SK-N-SH (cell line): ENCODE data around the gene FKBP5. TPM values are rescaled to one million over a fixed set of nuclear protein-coding genes. Genes with fewer than 3 reads are reported as not detected.

Experiments
- CTCF ChIA-PET: fragments of 300-600, 350-600 bp; formaldehyde crosslinking; extraction: SDS; loops from one replicate; lab custom pipeline; 2021; lab: Yijun Ruan, JAX
- POLR2A ChIA-PET: fragments of 350-600 bp; sonication (Branson Sonifier 250); formaldehyde crosslinking; extraction: SDS; loops from one replicate; lab custom pipeline; 2020; ENCODE audit warnings: antibody characterized with exemption, inconsistent platforms; lab: Yijun Ruan, JAX
- DNase-seq: peaks from one replicate; pipeline ENCODE4 v3.0.0; 2012
- H2AFZ ChIP-seq: fragments of 200-600 bp; sonication (generic); 2 replicates; pipeline ENCODE4 v1.8.1; 2016; ENCODE audit warnings: antibody characterized with exemption, mild to moderate bottlenecking, low read depth
- H3F3A ChIP-seq: fragments of 200-600 bp; sonication (generic); replicated peaks from 2 replicates; pipeline ENCODE3; 2016; ENCODE audit warnings: antibody characterized with exemption, mild to moderate bottlenecking; ENCODE audit not compliant: insufficient read depth
- H3K27ac ChIP-seq, 2 experiments: fragments of 200-500 bp in 1 of 2; fragments of 200-600 bp in 1 of 2; sonication (Bioruptor generic) in 1 of 2; sonication (generic), shearing (Covaris generic) in 1 of 2; 2 replicates each; pipeline versions ENCODE4 v1.5.1 to v1.6.1; 2014 to 2016; ENCODE audit warnings: low read depth in 2 of 2, inconsistent platforms in 1 of 2, low read length in 1 of 2, mild to moderate bottlenecking in 1 of 2, mixed read lengths in 1 of 2
- H3K27me3 ChIP-seq: fragments of 200-600 bp; sonication (generic), shearing (Covaris generic); 2 replicates; pipeline ENCODE4 v1.6.1; 2016; ENCODE audit warnings: mixed run types; ENCODE audit not compliant: insufficient read depth
- H3K36me3 ChIP-seq, 2 experiments: fragments of 200-500 bp in 1 of 2; fragments of 200-600 bp in 1 of 2; sonication (Bioruptor generic) in 1 of 2; sonication (generic) in 1 of 2; replicated peaks in 1 of 2; 2 replicates each; pipeline versions ENCODE3 to v1.5.1; 2014 to 2016; ENCODE audit warnings: low read length in 1 of 2, mild to moderate bottlenecking in 1 of 2; ENCODE audit not compliant: insufficient read depth in 2 of 2, control insufficient read depth in 1 of 2
- H3K4me1 ChIP-seq, 2 experiments: fragments of 200-500 bp in 1 of 2; fragments of 200-600 bp in 1 of 2; sonication (Bioruptor generic) in 1 of 2; sonication (generic), shearing (Covaris generic) in 1 of 2; 2 replicates each; pipeline versions ENCODE4 v1.5.1 to v1.6.1; 2014 to 2016; ENCODE audit warnings: low read depth in 1 of 2, low read length in 1 of 2, mixed run types in 1 of 2; ENCODE audit not compliant: insufficient read depth in 2 of 2, control insufficient read depth in 1 of 2
- H3K4me2 ChIP-seq: fragments of 200-600 bp; sonication (generic), shearing (Covaris generic); 2 replicates; pipeline ENCODE4 v1.6.1; 2017; ENCODE audit warnings: mixed run types
- H3K4me3 ChIP-seq, 2 experiments: fragments of 200-500 bp in 1 of 2; fragments of 200-600 bp in 1 of 2; sonication (Bioruptor generic) in 1 of 2; sonication (generic), shearing (Covaris generic) in 1 of 2; 2 replicates each; pipeline versions ENCODE4 v1.5.1 to v1.8.1; 2014 to 2016; ENCODE audit warnings: low read depth in 2 of 2, inconsistent platforms in 1 of 2, low read length in 1 of 2, mild to moderate bottlenecking in 1 of 2, mixed read lengths in 1 of 2, moderate library complexity in 1 of 2
- H3K79me2 ChIP-seq: fragments of 200-600 bp; sonication (generic); 2 replicates; pipeline ENCODE4 v1.8.1; 2017; ENCODE audit warnings: mild to moderate bottlenecking; ENCODE audit not compliant: insufficient read depth
- H3K9ac ChIP-seq: fragments of 200-600 bp; sonication (generic); 2 replicates; pipeline ENCODE4 v1.6.1; 2017; ENCODE audit warnings: mixed run types
- H3K9me2 ChIP-seq: fragments of 200-600 bp; sonication (generic); 2 replicates; pipeline ENCODE4 v1.6.1; 2017; ENCODE audit warnings: mixed run types
- H3K9me3 ChIP-seq: fragments of 200-600 bp; sonication (generic); 2 replicates; pipeline ENCODE4 v1.6.1; 2017; ENCODE audit warnings: mixed run types, mild to moderate bottlenecking, moderate library complexity
- H4K20me1 ChIP-seq: fragments of 200-600 bp; sonication (generic); 2 replicates; pipeline ENCODE4 v1.6.1; 2017; ENCODE audit warnings: mild to moderate bottlenecking, mixed run types; ENCODE audit not compliant: insufficient read depth
- CHD2 ChIP-seq: fragments of 150-350 bp; IDR thresholded peaks from 2 replicates; pipeline ENCODE4 v1.6.1; 2018; ENCODE audit warnings: low read length; ENCODE audit not compliant: partially characterized antibody
- ELF1 ChIP-seq: IDR thresholded peaks from 2 replicates; pipeline ENCODE4 v1.4.0; 2012
- FOSL2 ChIP-seq: IDR thresholded peaks from 2 replicates; pipeline ENCODE4 v1.4.0; 2012; ENCODE audit warnings: low read depth, mild to moderate bottlenecking, moderate library complexity, borderline replicate concordance
- FOXJ3 ChIP-seq: sonication (generic); formaldehyde crosslinking; IDR thresholded peaks from 2 replicates; pipeline ENCODE4 v1.5.1; 2020; ENCODE audit warnings: mild to moderate bottlenecking, missing genetic modification reagents
- GABPA ChIP-seq: IDR thresholded peaks from 2 replicates; pipeline ENCODE4 v1.4.0; 2012; ENCODE audit warnings: low read depth, mild to moderate bottlenecking
- GATA2 ChIP-seq: sonication (generic); formaldehyde crosslinking; IDR thresholded peaks from 2 replicates; pipeline ENCODE4 v1.5.0; 2020; ENCODE audit warnings: mild to moderate bottlenecking, missing genetic modification reagents
- JUND ChIP-seq: IDR thresholded peaks from 2 replicates; pipeline ENCODE4 v1.4.0; 2012
- MEF2A ChIP-seq: IDR thresholded peaks from 2 replicates; pipeline ENCODE4 v1.4.0; 2012; ENCODE audit warnings: low read depth, borderline replicate concordance
- NRF1 ChIP-seq: IDR thresholded peaks from 2 replicates; pipeline ENCODE4 v1.6.1; 2012; ENCODE audit warnings: low read depth, mild to moderate bottlenecking, low read length
- RXRA ChIP-seq: IDR thresholded peaks from 2 replicates; pipeline ENCODE4 v1.4.0; 2012; ENCODE audit warnings: low read depth, mild to moderate bottlenecking, borderline replicate concordance
- SIN3A ChIP-seq: IDR thresholded peaks from 2 replicates; pipeline ENCODE4 v1.6.1; 2012; ENCODE audit warnings: low read depth, mild to moderate bottlenecking, low read length, moderate library complexity, borderline replicate concordance
- YY1 ChIP-seq: IDR thresholded peaks from 2 replicates; pipeline ENCODE4 v1.4.0; 2012; ENCODE audit warnings: low read depth, mild to moderate bottlenecking
- WGBS: methylation state at CpG from one replicate; pipeline ENCODE4 v1.1.6; 2017; ENCODE audit warnings: low lambda C conversion rate; 5-methylcytosine and 5-hydroxymethylcytosine counted together
- polyA plus RNA-seq, 3 experiments: library from polyadenylated mRNA; depleted of rRNA; stranded (reverse); fragments of >200 nt; gene quantifications; 2 replicates each; pipeline ENCODE4 v1.2.3, GENCODE V29; 2012
- TF ChIP-seq, protein P1 (sequence below): IDR thresholded peaks from 2 replicates; pipeline ENCODE4 v1.4.0; 2012; ENCODE audit warnings: low read depth, borderline replicate concordance
- TF ChIP-seq, protein P2 (sequence below): IDR thresholded peaks from 2 replicates; pipeline ENCODE4 v1.6.1; 2012; ENCODE audit warnings: mild to moderate bottlenecking, low read depth, low read length, moderate library complexity
- TF ChIP-seq, protein P3 (sequence below): fragments of 150-350 bp; IDR thresholded peaks from 2 replicates; pipeline ENCODE4 v1.6.1; 2016; ENCODE audit warnings: mild to moderate bottlenecking, low read depth, low read length

The FKBP5 gene
- polyA plus RNA-seq, 1 of the 3 experiments (the other 2 are of a cell fraction): 5.1 TPM

DNA sequence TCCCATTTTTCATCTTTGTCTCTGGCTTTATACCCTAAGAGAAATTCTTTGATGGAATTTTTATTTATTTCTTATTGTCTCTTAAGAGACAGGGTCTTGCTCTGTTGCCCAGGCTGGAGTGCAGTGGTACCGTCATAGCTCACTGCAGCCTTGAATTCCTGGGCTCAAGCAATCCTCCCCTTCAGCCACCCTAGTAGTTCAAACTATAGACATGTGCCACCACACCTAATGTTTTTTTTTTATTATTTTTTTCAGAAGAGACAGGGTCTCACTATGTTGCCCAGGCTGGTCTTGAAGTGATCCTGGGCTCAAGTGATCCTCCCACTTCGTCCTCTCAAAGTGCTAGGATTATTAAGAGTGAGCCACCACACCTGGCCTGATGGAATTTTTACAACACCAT, 40.5 kb downstream of the FKBP5 start:
- no peak overlapping the region for H3K4me3 ChIP-seq
- H3K9ac ChIP-seq: no peak overlapping the region
- no peak for DNase-seq
- H3K4me2 ChIP-seq: no peak overlapping the region
- H3K4me1 ChIP-seq: no peaks in the 10 kb centered on the region
- TF ChIP-seq, protein P1, sequence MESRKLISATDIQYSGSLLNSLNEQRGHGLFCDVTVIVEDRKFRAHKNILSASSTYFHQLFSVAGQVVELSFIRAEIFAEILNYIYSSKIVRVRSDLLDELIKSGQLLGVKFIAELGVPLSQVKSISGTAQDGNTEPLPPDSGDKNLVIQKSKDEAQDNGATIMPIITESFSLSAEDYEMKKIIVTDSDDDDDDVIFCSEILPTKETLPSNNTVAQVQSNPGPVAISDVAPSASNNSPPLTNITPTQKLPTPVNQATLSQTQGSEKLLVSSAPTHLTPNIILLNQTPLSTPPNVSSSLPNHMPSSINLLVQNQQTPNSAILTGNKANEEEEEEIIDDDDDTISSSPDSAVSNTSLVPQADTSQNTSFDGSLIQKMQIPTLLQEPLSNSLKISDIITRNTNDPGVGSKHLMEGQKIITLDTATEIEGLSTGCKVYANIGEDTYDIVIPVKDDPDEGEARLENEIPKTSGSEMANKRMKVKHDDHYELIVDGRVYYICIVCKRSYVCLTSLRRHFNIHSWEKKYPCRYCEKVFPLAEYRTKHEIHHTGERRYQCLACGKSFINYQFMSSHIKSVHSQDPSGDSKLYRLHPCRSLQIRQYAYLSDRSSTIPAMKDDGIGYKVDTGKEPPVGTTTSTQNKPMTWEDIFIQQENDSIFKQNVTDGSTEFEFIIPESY: no peak
- TF ChIP-seq ELF1 (no peak), FOXJ3 (CRISPR knock-in tag) (no peak), GATA2 (CRISPR knock-in tag) (no peak), SIN3A (no peak), FOSL2 (no peak), YY1 (no peak), MEF2A (no peak), CHD2 (no peak), GABPA (no peak), JUND (no peak)
- TF ChIP-seq, protein P2, sequence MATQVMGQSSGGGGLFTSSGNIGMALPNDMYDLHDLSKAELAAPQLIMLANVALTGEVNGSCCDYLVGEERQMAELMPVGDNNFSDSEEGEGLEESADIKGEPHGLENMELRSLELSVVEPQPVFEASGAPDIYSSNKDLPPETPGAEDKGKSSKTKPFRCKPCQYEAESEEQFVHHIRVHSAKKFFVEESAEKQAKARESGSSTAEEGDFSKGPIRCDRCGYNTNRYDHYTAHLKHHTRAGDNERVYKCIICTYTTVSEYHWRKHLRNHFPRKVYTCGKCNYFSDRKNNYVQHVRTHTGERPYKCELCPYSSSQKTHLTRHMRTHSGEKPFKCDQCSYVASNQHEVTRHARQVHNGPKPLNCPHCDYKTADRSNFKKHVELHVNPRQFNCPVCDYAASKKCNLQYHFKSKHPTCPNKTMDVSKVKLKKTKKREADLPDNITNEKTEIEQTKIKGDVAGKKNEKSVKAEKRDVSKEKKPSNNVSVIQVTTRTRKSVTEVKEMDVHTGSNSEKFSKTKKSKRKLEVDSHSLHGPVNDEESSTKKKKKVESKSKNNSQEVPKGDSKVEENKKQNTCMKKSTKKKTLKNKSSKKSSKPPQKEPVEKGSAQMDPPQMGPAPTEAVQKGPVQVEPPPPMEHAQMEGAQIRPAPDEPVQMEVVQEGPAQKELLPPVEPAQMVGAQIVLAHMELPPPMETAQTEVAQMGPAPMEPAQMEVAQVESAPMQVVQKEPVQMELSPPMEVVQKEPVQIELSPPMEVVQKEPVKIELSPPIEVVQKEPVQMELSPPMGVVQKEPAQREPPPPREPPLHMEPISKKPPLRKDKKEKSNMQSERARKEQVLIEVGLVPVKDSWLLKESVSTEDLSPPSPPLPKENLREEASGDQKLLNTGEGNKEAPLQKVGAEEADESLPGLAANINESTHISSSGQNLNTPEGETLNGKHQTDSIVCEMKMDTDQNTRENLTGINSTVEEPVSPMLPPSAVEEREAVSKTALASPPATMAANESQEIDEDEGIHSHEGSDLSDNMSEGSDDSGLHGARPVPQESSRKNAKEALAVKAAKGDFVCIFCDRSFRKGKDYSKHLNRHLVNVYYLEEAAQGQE: no peak
- H4K20me1 ChIP-seq: no peaks in the 10 kb centered on the region
- no peak overlapping the region for H3K27ac ChIP-seq
- CTCF ChIA-PET: interaction anchor here (1.2 kb wide), 1 partner anchor 88 kb away, joined by 3 read pairs; no protein-coding TSS in a partner anchor
- no peaks in the 10 kb centered on the region for H3F3A ChIP-seq
- no peaks in the 10 kb centered on the region for H3K79me2 ChIP-seq
- H3K36me3 ChIP-seq: peaks cover 0 to 4% of the 10 kb centered on the region in 2 experiments
- no peak overlapping the region for H2AFZ ChIP-seq
- H3K9me3 ChIP-seq: no peaks in the 10 kb centered on the region
- H3K9me2 ChIP-seq: no peaks in the 10 kb centered on the region
- no peaks in the 10 kb centered on the region for H3K27me3 ChIP-seq
- POLR2A ChIA-PET: no interaction called here
- WGBS: 98% methylated on average over 2 of the region's 2 CpGs

DNA sequence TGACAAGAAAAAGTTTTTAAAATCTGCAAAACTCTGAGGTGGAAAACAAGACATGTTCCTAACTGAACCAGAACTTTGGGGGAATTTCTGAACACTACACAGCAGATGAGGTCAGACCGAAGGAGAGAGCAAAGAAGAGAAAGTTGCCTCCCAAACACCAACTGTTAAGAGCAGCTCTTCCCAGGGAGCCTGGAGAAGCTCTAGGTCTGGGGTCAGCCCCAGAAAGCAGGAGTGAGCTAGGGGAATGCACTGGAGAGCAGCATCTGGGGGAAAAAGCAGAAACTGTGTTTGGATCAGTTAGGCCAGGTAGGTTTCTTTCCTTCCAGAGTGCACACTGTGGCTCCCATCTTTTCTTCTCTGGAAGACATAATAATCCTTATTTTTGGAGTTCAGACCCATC, 41.3 kb downstream of the FKBP5 start:
- no peaks in the 10 kb centered on the region for H4K20me1 ChIP-seq
- no peak overlapping the region for H3K4me2 ChIP-seq
- no peak overlapping the region for H3K27ac ChIP-seq
- peaks cover 0 to 4% of the 10 kb centered on the region in 2 experiments for H3K36me3 ChIP-seq
- no peak overlapping the region for H3K9ac ChIP-seq
- H3K9me3 ChIP-seq: no peaks in the 10 kb centered on the region
- WGBS: 100% methylated on average over 1 of the region's 1 CpG
- POLR2A ChIA-PET: no interaction called here
- no peaks in the 10 kb centered on the region for H3K9me2 ChIP-seq
- no peaks in the 10 kb centered on the region for H3F3A ChIP-seq
- H3K79me2 ChIP-seq: no peaks in the 10 kb centered on the region
- H2AFZ ChIP-seq: no peak overlapping the region
- no peaks in the 10 kb centered on the region for H3K27me3 ChIP-seq
- H3K4me1 ChIP-seq: no peaks in the 10 kb centered on the region
- TF ChIP-seq RXRA (no peak), NRF1 (no peak)
- TF ChIP-seq, protein P3, sequence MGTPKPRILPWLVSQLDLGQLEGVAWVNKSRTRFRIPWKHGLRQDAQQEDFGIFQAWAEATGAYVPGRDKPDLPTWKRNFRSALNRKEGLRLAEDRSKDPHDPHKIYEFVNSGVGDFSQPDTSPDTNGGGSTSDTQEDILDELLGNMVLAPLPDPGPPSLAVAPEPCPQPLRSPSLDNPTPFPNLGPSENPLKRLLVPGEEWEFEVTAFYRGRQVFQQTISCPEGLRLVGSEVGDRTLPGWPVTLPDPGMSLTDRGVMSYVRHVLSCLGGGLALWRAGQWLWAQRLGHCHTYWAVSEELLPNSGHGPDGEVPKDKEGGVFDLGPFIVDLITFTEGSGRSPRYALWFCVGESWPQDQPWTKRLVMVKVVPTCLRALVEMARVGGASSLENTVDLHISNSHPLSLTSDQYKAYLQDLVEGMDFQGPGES: no peak
- CTCF ChIA-PET: interaction anchor here (1.2 kb wide), 1 partner anchor 89 kb away, joined by 3 read pairs; no protein-coding TSS in a partner anchor
- DNase-seq: no peak
- H3K4me3 ChIP-seq: no peak overlapping the region
